WTC11 (cell line): ENCODE data around the gene EDDM3A. TPM values are rescaled to one million over a fixed set of nuclear protein-coding genes. Genes with fewer than 3 reads are reported as not detected.

Experiments used
- ATAC-seq: fragments of 200-7000 bp; cut with Tn5 transposase; 2 replicates; pipeline ENCODE4 v1.10.0; 2021; ENCODE audit warnings: mild to moderate bottlenecking, moderate library complexity
- CTCF ChIA-PET: fragments of 300-600 bp; sonication (Branson Sonifier 250); formaldehyde crosslinking; loops from one replicate; lab custom pipeline; 2021; ENCODE audit warnings: antibody characterized with exemption; lab: Charles Lee
- POLR2A ChIA-PET: fragments of 350-600 bp; sonication (Branson Sonifier 250); formaldehyde crosslinking; loops from one replicate; lab custom pipeline; 2021; ENCODE audit warnings: antibody characterized with exemption; lab: Charles Lee
- DNase-seq: peaks from one replicate; pipeline ENCODE4 v3.0.0; 2021; ENCODE audit warnings: low spot score
- H3K27ac Mint-ChIP-seq: 2 replicates; pipeline ENCODE4 v1.8.0; 2021; ENCODE audit warnings: mixed read lengths
- H3K27me3 Mint-ChIP-seq: 2 replicates; pipeline ENCODE4 v1.8.0; 2021; ENCODE audit warnings: low read depth, mild to moderate bottlenecking, moderate library complexity, mixed read lengths
- H3K36me3 Mint-ChIP-seq: 2 replicates; pipeline ENCODE4 v1.8.0; 2021; ENCODE audit warnings: mixed read lengths
- H3K4me1 Mint-ChIP-seq: 2 replicates; pipeline ENCODE4 v1.8.0; 2022; ENCODE audit warnings: mixed read lengths
- H3K4me3 Mint-ChIP-seq: 2 replicates; pipeline ENCODE4 v1.8.0; 2021; ENCODE audit warnings: mild to moderate bottlenecking, moderate library complexity, mixed read lengths
- H3K9me3 Mint-ChIP-seq: 2 replicates; pipeline ENCODE4 v1.8.0; 2021; ENCODE audit warnings: mixed read lengths
- ELF4 ChIP-seq: sonication (generic); formaldehyde crosslinking; IDR thresholded peaks from 2 replicates; pipeline ENCODE4 v1.8.1; 2022; ENCODE audit warnings: low read depth, mild to moderate bottlenecking, moderate library complexity, missing genetic modification reagents
- GTF2I ChIP-seq: fragments of 250-450 bp; sonication (Bioruptor Pico); conservative IDR thresholded peaks from 2 replicates; pipeline ENCODE4 v1.4.0; 2021; ENCODE audit warnings: mild to moderate bottlenecking
- HMGA2 ChIP-seq: fragments of 250-450 bp; sonication (Bioruptor Pico); IDR thresholded peaks from 2 replicates; pipeline ENCODE4 v1.4.0; 2021; ENCODE audit warnings: mild to moderate bottlenecking, moderate library complexity
- IRF2 ChIP-seq: sonication (generic); formaldehyde crosslinking; IDR thresholded peaks from 2 replicates; pipeline ENCODE4 v1.8.0; 2022; ENCODE audit warnings: low read depth, missing genetic modification reagents, borderline replicate concordance
- NFE2L1 ChIP-seq: sonication (generic); formaldehyde crosslinking; IDR thresholded peaks from 2 replicates; pipeline ENCODE4 v1.8.1; 2023; ENCODE audit warnings: missing genetic modification reagents
- PRRX2 ChIP-seq: fragments of 250-450 bp; sonication (Bioruptor Pico); IDR thresholded peaks from 2 replicates; pipeline ENCODE4 v1.8.0; 2021; ENCODE audit warnings: mild to moderate bottlenecking
- TCF7 ChIP-seq: sonication (generic); formaldehyde crosslinking; IDR thresholded peaks from 2 replicates; pipeline ENCODE4 v1.8.0; 2022; ENCODE audit warnings: mild to moderate bottlenecking, low read depth, missing genetic modification reagents, moderate library complexity
- ZNF396 ChIP-seq: fragments of 250-450 bp; sonication (Bioruptor Pico); IDR thresholded peaks from 2 replicates; pipeline ENCODE4 v1.8.0; 2021; ENCODE audit warnings: mild to moderate bottlenecking, moderate library complexity, borderline replicate concordance
- total RNA-seq: library from RNA; stranded (reverse); gene quantifications from 3 replicates; pipeline ENCODE4 v1.2.3, GENCODE V29; 2021
- TF ChIP-seq, protein P1 (sequence below): fragments of 250-450 bp; sonication (Bioruptor Pico); IDR thresholded peaks from 2 replicates; pipeline ENCODE4 v1.9.0; 2021; ENCODE audit warnings: mild to moderate bottlenecking, borderline replicate concordance
- TF ChIP-seq, protein P2 (sequence below): sonication (generic); formaldehyde crosslinking; IDR thresholded peaks from 2 replicates; pipeline ENCODE4 v1.8.1; 2022; ENCODE audit warnings: mild to moderate bottlenecking, moderate library complexity, missing genetic modification reagents
- TF ChIP-seq, protein P3 (sequence below): fragments of 250-450 bp; sonication (Bioruptor Pico); conservative IDR thresholded peaks from 2 replicates; pipeline ENCODE4 v1.9.0; 2021; ENCODE audit warnings: mild to moderate bottlenecking
- TF ChIP-seq, protein P4 (sequence below): sonication (generic); formaldehyde crosslinking; IDR thresholded peaks from 2 replicates; pipeline ENCODE4 v1.8.1; 2023; ENCODE audit warnings: mild to moderate bottlenecking, missing genetic modification reagents, moderate library complexity
- TF ChIP-seq, protein P5 (sequence below): sonication (generic); formaldehyde crosslinking; IDR thresholded peaks from 2 replicates; pipeline ENCODE4 v1.8.1; 2023; ENCODE audit warnings: mild to moderate bottlenecking, moderate library complexity, missing genetic modification reagents
- TF ChIP-seq, protein P6 (sequence below): fragments of 250-450 bp; sonication (Bioruptor Pico); IDR thresholded peaks from 2 replicates; pipeline ENCODE4 v1.9.0; 2021; ENCODE audit warnings: mild to moderate bottlenecking
- TF ChIP-seq, protein P7 (sequence below): sonication (generic); formaldehyde crosslinking; IDR thresholded peaks from 2 replicates; pipeline ENCODE4 v1.8.0; 2022; ENCODE audit warnings: mild to moderate bottlenecking, missing genetic modification reagents
- TF ChIP-seq, protein P8 (sequence below): sonication (generic); formaldehyde crosslinking; conservative IDR thresholded peaks from 2 replicates; pipeline ENCODE4 v1.8.1; 2023; ENCODE audit warnings: mild to moderate bottlenecking, low read depth, missing genetic modification reagents, moderate library complexity
- TF ChIP-seq, protein P9 (sequence below): sonication (generic); formaldehyde crosslinking; IDR thresholded peaks from 2 replicates; pipeline ENCODE4 v1.8.1; 2022; ENCODE audit warnings: low read depth, mild to moderate bottlenecking, moderate library complexity, missing genetic modification reagents, borderline replicate concordance

The EDDM3A gene
- total RNA-seq, 1 experiment from 2014 or later, result 0.20 TPM

DNA sequence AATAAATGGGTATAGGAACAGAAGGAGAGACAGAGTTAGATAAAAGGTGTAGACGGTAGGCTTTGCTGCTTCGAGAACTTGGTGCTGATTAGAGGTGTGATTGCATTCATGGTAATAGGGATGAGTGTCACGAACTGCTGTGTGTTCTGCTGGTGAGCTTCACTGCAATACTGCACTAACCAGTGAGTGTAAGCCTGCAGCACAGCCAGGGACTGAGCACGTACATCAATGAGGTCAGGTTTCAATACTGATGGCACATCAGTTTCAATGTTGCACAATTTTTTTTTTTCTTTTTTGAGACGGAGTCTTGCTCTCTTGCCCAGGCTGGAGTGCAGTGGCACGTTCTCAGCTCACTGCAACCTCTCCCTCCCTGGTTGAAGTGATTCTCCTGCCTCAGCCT lies 24.9 kb upstream of the EDDM3A start (continued):
- TF ChIP-seq HMGA2 (no peak), ELF4 (CRISPR knock-in tag) (no peak), ZNF396 (CRISPR knock-in tag) (no peak)
- TF ChIP-seq, protein P1, sequence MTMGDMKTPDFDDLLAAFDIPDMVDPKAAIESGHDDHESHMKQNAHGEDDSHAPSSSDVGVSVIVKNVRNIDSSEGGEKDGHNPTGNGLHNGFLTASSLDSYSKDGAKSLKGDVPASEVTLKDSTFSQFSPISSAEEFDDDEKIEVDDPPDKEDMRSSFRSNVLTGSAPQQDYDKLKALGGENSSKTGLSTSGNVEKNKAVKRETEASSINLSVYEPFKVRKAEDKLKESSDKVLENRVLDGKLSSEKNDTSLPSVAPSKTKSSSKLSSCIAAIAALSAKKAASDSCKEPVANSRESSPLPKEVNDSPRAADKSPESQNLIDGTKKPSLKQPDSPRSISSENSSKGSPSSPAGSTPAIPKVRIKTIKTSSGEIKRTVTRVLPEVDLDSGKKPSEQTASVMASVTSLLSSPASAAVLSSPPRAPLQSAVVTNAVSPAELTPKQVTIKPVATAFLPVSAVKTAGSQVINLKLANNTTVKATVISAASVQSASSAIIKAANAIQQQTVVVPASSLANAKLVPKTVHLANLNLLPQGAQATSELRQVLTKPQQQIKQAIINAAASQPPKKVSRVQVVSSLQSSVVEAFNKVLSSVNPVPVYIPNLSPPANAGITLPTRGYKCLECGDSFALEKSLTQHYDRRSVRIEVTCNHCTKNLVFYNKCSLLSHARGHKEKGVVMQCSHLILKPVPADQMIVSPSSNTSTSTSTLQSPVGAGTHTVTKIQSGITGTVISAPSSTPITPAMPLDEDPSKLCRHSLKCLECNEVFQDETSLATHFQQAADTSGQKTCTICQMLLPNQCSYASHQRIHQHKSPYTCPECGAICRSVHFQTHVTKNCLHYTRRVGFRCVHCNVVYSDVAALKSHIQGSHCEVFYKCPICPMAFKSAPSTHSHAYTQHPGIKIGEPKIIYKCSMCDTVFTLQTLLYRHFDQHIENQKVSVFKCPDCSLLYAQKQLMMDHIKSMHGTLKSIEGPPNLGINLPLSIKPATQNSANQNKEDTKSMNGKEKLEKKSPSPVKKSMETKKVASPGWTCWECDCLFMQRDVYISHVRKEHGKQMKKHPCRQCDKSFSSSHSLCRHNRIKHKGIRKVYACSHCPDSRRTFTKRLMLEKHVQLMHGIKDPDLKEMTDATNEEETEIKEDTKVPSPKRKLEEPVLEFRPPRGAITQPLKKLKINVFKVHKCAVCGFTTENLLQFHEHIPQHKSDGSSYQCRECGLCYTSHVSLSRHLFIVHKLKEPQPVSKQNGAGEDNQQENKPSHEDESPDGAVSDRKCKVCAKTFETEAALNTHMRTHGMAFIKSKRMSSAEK (CRISPR knock-in tag), result no peak
- TF ChIP-seq, protein P2, sequence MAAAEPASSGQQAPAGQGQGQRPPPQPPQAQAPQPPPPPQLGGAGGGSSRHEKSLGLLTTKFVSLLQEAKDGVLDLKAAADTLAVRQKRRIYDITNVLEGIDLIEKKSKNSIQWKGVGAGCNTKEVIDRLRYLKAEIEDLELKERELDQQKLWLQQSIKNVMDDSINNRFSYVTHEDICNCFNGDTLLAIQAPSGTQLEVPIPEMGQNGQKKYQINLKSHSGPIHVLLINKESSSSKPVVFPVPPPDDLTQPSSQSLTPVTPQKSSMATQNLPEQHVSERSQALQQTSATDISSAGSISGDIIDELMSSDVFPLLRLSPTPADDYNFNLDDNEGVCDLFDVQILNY, result no peak
- TF ChIP-seq, protein P3, sequence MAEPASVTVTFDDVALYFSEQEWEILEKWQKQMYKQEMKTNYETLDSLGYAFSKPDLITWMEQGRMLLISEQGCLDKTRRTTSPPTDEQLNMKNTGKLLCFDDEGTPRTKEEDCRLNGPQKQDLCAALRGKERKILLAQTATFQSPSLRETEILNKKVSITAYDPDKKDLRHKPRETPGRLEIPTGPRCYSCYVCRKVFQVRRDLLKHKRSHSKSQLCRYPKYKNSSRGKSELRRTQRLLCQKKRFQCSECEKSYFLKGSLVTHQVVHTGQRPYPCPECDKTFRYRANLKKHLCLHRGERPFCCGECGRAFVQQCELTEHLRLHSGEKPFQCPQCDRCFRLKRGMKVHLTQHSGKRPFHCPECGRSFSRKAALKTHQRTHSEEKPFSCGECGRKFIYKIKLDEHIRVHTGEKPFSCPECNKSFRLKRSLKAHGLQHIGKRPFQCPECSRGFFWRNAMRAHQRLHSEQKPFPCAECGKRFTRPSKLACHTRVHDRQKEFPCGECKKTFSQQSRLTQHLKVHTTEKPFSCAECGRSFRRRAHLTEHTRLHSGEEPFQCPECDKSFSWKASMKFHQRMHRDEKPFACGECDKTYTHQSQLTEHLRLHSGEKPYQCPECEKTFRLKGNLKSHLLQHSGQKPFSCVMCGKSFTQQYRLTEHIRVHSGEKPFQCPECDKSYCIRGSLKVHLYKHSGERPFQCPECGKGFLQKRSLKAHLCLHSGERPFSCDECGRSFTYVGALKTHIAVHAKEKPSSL, result no peak
- TF ChIP-seq, protein P4, sequence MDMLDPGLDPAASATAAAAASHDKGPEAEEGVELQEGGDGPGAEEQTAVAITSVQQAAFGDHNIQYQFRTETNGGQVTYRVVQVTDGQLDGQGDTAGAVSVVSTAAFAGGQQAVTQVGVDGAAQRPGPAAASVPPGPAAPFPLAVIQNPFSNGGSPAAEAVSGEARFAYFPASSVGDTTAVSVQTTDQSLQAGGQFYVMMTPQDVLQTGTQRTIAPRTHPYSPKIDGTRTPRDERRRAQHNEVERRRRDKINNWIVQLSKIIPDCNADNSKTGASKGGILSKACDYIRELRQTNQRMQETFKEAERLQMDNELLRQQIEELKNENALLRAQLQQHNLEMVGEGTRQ (CRISPR knock-in tag), result no peak
- TF ChIP-seq, protein P5, sequence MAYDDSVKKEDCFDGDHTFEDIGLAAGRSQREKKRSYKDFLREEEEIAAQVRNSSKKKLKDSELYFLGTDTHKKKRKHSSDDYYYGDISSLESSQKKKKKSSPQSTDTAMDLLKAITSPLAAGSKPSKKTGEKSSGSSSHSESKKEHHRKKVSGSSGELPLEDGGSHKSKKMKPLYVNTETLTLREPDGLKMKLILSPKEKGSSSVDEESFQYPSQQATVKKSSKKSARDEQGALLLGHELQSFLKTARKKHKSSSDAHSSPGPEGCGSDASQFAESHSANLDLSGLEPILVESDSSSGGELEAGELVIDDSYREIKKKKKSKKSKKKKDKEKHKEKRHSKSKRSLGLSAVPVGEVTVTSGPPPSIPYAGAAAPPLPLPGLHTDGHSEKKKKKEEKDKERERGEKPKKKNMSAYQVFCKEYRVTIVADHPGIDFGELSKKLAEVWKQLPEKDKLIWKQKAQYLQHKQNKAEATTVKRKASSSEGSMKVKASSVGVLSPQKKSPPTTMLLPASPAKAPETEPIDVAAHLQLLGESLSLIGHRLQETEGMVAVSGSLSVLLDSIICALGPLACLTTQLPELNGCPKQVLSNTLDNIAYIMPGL (CRISPR knock-in tag), result no peak

DNA sequence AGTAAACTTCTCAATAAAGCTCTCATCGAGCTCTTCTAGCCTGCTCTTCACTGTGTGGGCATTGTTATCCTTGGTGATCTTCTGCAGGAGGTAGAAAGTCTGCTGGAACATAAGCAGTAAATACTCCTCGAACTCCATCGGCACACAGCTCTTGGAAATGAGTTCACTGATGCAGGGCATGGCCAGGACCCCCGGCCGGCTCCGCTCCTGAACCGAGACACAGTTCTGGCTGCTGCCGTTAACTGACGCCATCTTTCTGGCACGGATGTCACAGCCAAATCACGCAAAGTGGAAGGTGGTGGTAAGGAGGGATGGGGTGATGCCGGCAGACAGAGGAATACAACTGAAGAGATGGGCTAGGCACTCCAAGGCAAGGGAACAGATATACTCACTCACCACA lies 23.7 kb upstream of the EDDM3A start:
- no peak overlapping the region for H3K27ac Mint-ChIP-seq
- ATAC-seq, result no peak
- 0 out of 2 replicates have a peak, but pooled peaks cover 2% of the 10 kb centered on the region for H3K4me1 Mint-ChIP-seq
- POLR2A ChIA-PET, result no interaction called here
- H3K9me3 Mint-ChIP-seq, result peaks cover 3% of the 10 kb centered on the region; the same call in 1 of the 2 replicates
- no peaks in the 10 kb centered on the region for H3K36me3 Mint-ChIP-seq
- no peak for DNase-seq
- H3K4me3 Mint-ChIP-seq, result no peak overlapping the region
- peaks cover 35% of the 10 kb centered on the region for H3K27me3 Mint-ChIP-seq
- CTCF ChIA-PET, result interaction anchor here (0.5 to 1.9 kb wide), 3 partner anchors 134 to 893 kb away, joined by 3 to 6 read pairs (median 5); no protein-coding TSS in a partner anchor
- no peak for TF ChIP-seq PRRX2
- TF ChIP-seq GTF2I (CRISPR knock-in tag), result no peak
- no peak for TF ChIP-seq NFE2L1 (CRISPR knock-in tag)
- TF ChIP-seq, protein P6, sequence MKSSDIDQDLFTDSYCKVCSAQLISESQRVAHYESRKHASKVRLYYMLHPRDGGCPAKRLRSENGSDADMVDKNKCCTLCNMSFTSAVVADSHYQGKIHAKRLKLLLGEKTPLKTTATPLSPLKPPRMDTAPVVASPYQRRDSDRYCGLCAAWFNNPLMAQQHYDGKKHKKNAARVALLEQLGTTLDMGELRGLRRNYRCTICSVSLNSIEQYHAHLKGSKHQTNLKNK, result no peak
- TF ChIP-seq, protein P7, sequence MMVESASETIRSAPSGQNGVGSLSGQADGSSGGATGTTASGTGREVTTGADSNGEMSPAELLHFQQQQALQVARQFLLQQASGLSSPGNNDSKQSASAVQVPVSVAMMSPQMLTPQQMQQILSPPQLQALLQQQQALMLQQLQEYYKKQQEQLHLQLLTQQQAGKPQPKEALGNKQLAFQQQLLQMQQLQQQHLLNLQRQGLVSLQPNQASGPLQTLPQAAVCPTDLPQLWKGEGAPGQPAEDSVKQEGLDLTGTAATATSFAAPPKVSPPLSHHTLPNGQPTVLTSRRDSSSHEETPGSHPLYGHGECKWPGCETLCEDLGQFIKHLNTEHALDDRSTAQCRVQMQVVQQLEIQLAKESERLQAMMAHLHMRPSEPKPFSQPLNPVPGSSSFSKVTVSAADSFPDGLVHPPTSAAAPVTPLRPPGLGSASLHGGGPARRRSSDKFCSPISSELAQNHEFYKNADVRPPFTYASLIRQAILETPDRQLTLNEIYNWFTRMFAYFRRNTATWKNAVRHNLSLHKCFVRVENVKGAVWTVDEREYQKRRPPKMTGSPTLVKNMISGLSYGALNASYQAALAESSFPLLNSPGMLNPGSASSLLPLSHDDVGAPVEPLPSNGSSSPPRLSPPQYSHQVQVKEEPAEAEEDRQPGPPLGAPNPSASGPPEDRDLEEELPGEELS, result no peak
- no peak for TF ChIP-seq TCF7
- TF ChIP-seq, protein P8, sequence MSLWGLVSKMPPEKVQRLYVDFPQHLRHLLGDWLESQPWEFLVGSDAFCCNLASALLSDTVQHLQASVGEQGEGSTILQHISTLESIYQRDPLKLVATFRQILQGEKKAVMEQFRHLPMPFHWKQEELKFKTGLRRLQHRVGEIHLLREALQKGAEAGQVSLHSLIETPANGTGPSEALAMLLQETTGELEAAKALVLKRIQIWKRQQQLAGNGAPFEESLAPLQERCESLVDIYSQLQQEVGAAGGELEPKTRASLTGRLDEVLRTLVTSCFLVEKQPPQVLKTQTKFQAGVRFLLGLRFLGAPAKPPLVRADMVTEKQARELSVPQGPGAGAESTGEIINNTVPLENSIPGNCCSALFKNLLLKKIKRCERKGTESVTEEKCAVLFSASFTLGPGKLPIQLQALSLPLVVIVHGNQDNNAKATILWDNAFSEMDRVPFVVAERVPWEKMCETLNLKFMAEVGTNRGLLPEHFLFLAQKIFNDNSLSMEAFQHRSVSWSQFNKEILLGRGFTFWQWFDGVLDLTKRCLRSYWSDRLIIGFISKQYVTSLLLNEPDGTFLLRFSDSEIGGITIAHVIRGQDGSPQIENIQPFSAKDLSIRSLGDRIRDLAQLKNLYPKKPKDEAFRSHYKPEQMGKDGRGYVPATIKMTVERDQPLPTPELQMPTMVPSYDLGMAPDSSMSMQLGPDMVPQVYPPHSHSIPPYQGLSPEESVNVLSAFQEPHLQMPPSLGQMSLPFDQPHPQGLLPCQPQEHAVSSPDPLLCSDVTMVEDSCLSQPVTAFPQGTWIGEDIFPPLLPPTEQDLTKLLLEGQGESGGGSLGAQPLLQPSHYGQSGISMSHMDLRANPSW, result no peak
- TF ChIP-seq, protein P9, sequence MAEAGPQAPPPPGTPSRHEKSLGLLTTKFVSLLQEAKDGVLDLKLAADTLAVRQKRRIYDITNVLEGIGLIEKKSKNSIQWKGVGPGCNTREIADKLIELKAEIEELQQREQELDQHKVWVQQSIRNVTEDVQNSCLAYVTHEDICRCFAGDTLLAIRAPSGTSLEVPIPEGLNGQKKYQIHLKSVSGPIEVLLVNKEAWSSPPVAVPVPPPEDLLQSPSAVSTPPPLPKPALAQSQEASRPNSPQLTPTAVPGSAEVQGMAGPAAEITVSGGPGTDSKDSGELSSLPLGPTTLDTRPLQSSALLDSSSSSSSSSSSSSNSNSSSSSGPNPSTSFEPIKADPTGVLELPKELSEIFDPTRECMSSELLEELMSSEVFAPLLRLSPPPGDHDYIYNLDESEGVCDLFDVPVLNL (CRISPR knock-in tag), result no peak
- no peak for TF ChIP-seq IRF2
